HEK293 (cell line): Measurements from ENCODE around the gene TFPT.

Experiments
- CTCF ChIP-seq: fragments of 450-650 bp; formaldehyde crosslinking; IDR thresholded peaks from 2 replicates; pipeline ENCODE4 v1.5.1; 2016; ENCODE audit warnings: missing biosample characterization, missing genetic modification characterization
- HOXD13 ChIP-seq: sonication (generic); formaldehyde crosslinking; IDR thresholded peaks from 2 replicates; pipeline ENCODE4 v1.8.0; 2022; ENCODE audit warnings: missing genetic modification reagents, borderline replicate concordance
- RBAK ChIP-seq: fragments of 450-650 bp; formaldehyde crosslinking; IDR thresholded peaks from 2 replicates; pipeline ENCODE4 v1.5.1; 2016; ENCODE audit warnings: missing biosample characterization, missing genetic modification characterization
- REST ChIP-seq: fragments of 450-650 bp; formaldehyde crosslinking; IDR thresholded peaks from 2 replicates; pipeline ENCODE4 v1.5.1; 2016; ENCODE audit warnings: missing biosample characterization, missing genetic modification characterization
- SALL2 ChIP-seq: fragments of 450-650 bp; formaldehyde crosslinking; IDR thresholded peaks from 2 replicates; pipeline ENCODE4 v1.5.0; 2017; ENCODE audit warnings: missing biosample characterization, mild to moderate bottlenecking, missing genetic modification characterization, borderline replicate concordance
- TCF7L2 ChIP-seq: IDR thresholded peaks from 2 replicates; pipeline ENCODE4 v1.6.1; 2011; ENCODE audit warnings: low read depth, mild to moderate bottlenecking, inconsistent platforms, low read length, moderate library complexity, borderline replicate concordance
- WT1 ChIP-seq: fragments of 450-650 bp; formaldehyde crosslinking; IDR thresholded peaks from 2 replicates; pipeline ENCODE4 v1.5.1; 2016; ENCODE audit warnings: missing biosample characterization, missing genetic modification characterization
- ZBTB21 ChIP-seq: fragments of 450-650 bp; formaldehyde crosslinking; IDR thresholded peaks from 2 replicates; pipeline ENCODE4 v1.5.1; 2017; ENCODE audit warnings: missing biosample characterization, missing genetic modification characterization
- ZBTB44 ChIP-seq: fragments of 450-650 bp; IDR thresholded peaks from 2 replicates; pipeline ENCODE4 v1.5.1; 2018; ENCODE audit warnings: missing biosample characterization, mild to moderate bottlenecking, missing genetic modification characterization
- ZBTB6 ChIP-seq: fragments of 450-650 bp; formaldehyde crosslinking; IDR thresholded peaks from 2 replicates; pipeline ENCODE4 v1.5.1; 2017; ENCODE audit warnings: missing biosample characterization, missing genetic modification characterization
- ZFP69B ChIP-seq: fragments of 450-650 bp; formaldehyde crosslinking; IDR thresholded peaks from 2 replicates; pipeline ENCODE4 v1.5.1; 2016; ENCODE audit warnings: missing biosample characterization, missing genetic modification characterization
- ZNF133 ChIP-seq: fragments of 450-650 bp; formaldehyde crosslinking; IDR thresholded peaks from 2 replicates; pipeline ENCODE4 v1.5.1; 2016; ENCODE audit warnings: missing biosample characterization, missing genetic modification characterization
- ZNF140 ChIP-seq: fragments of 450-650 bp; formaldehyde crosslinking; IDR thresholded peaks from 2 replicates; pipeline ENCODE4 v1.5.1; 2016; ENCODE audit warnings: missing biosample characterization, missing genetic modification characterization
- ZNF184 ChIP-seq: fragments of 450-650 bp; IDR thresholded peaks from 2 replicates; pipeline ENCODE4 v1.5.1; 2018; ENCODE audit warnings: missing biosample characterization, mild to moderate bottlenecking, missing genetic modification characterization
- ZNF202 ChIP-seq: fragments of 450-650 bp; formaldehyde crosslinking; IDR thresholded peaks from 2 replicates; pipeline ENCODE4 v1.5.1; 2016; ENCODE audit warnings: missing biosample characterization, missing genetic modification characterization, borderline replicate concordance
- ZNF366 ChIP-seq: fragments of 450-650 bp; formaldehyde crosslinking; conservative IDR thresholded peaks from 2 replicates; pipeline ENCODE4 v1.5.1; 2016; ENCODE audit warnings: missing biosample characterization, missing genetic modification characterization
- ZNF37A ChIP-seq: fragments of 450-650 bp; IDR thresholded peaks from 2 replicates; pipeline ENCODE4 v1.5.1; 2018; ENCODE audit warnings: missing biosample characterization, missing genetic modification characterization
- ZNF394 ChIP-seq: fragments of 450-650 bp; formaldehyde crosslinking; IDR thresholded peaks from 2 replicates; pipeline ENCODE4 v1.5.1; 2016; ENCODE audit warnings: missing biosample characterization, missing genetic modification characterization, mild to moderate bottlenecking, moderate library complexity, borderline replicate concordance
- ZNF404 ChIP-seq: fragments of 450-650 bp; formaldehyde crosslinking; IDR thresholded peaks from 2 replicates; pipeline ENCODE4 v1.5.1; 2017; ENCODE audit warnings: missing biosample characterization, missing genetic modification characterization
- ZNF544 ChIP-seq: fragments of 450-650 bp; formaldehyde crosslinking; IDR thresholded peaks from 2 replicates; pipeline ENCODE4 v1.5.0; 2017; ENCODE audit warnings: missing biosample characterization, missing genetic modification characterization
- ZNF571 ChIP-seq: fragments of 450-650 bp; formaldehyde crosslinking; IDR thresholded peaks from 2 replicates; pipeline ENCODE4 v1.5.0; 2017; ENCODE audit warnings: missing biosample characterization, missing genetic modification characterization
- ZNF626 ChIP-seq: fragments of 450-650 bp; sonication (Bioruptor Pico); formaldehyde crosslinking; IDR thresholded peaks from 2 replicates; pipeline ENCODE4 v1.5.1; 2018; ENCODE audit warnings: missing biosample characterization, missing genetic modification characterization, inconsistent platforms
- ZNF639 ChIP-seq: fragments of 450-650 bp; formaldehyde crosslinking; IDR thresholded peaks from 2 replicates; pipeline ENCODE4 v1.5.1; 2016; ENCODE audit warnings: missing biosample characterization, missing genetic modification characterization
- ZNF768 ChIP-seq: fragments of 450-650 bp; formaldehyde crosslinking; IDR thresholded peaks from 2 replicates; pipeline ENCODE4 v1.5.1; 2018; ENCODE audit warnings: missing biosample characterization, mild to moderate bottlenecking, missing genetic modification characterization
- ZNF776 ChIP-seq: fragments of 450-650 bp; formaldehyde crosslinking; IDR thresholded peaks from 2 replicates; pipeline ENCODE4 v1.5.0; 2017; ENCODE audit warnings: missing biosample characterization, missing genetic modification characterization, borderline replicate concordance
- ZNF830 ChIP-seq: fragments of 450-650 bp; IDR thresholded peaks from 2 replicates; pipeline ENCODE4 v1.5.0; 2018; ENCODE audit warnings: missing biosample characterization, missing genetic modification characterization, low read depth, mild to moderate bottlenecking, moderate library complexity
- ZSCAN30 ChIP-seq: fragments of 450-650 bp; IDR thresholded peaks from 2 replicates; pipeline ENCODE4 v1.5.1; 2018; ENCODE audit warnings: missing biosample characterization, mild to moderate bottlenecking, missing genetic modification characterization, moderate library complexity
- ZXDB ChIP-seq: fragments of 450-650 bp; formaldehyde crosslinking; IDR thresholded peaks from 2 replicates; pipeline ENCODE4 v1.5.1; 2016; ENCODE audit warnings: missing biosample characterization, missing genetic modification characterization

TFPT gene

GRCh38 chr19:54137699-54138488 is 22.4 kb upstream of the TFPT start, which contains the start of gene CNOT3 (continued):
- TF ChIP-seq TCF7L2 (no peak), ZNF776 (tag by site-specific recombination) (no peak), ZNF639 (no peak), ZNF626 (no peak), ZNF366 (tag by site-specific recombination) (no peak), REST (tag by site-specific recombination) (no peak), RBAK (tag by site-specific recombination) (no peak), ZNF184 (tag by site-specific recombination) (no peak), HOXD13 (CRISPR knock-in tag) (no peak; the same call in 1 of the 2 replicates), ZBTB44 (tag by site-specific recombination) (no peak), ZBTB21 (tag by site-specific recombination) (no peak), ZNF140 (tag by site-specific recombination) (no peak), SALL2 (tag by site-specific recombination) (no peak), ZBTB6 (no peak), ZNF404 (tag by site-specific recombination) (no peak), WT1 (no peak), ZNF768 (tag by site-specific recombination) (no peak), ZNF133 (tag by site-specific recombination) (no peak), ZSCAN30 (tag by site-specific recombination) (no peak), ZNF202 (tag by site-specific recombination) (no peak), ZNF544 (tag by site-specific recombination) (no peak), ZXDB (tag by site-specific recombination) (peak; percentile 14; the same call in 1 of the 2 replicates), CTCF (no peak), ZNF830 (tag by site-specific recombination) (no peak), ZNF37A (tag by site-specific recombination) (no peak), ZNF394 (tag by site-specific recombination) (no peak), ZNF571 (tag by site-specific recombination) (no peak), ZFP69B (no peak)
